NB4 (cell line): Measurements from ENCODE around the gene ZNRF3.

Source experiments
- DNase-seq: peaks from one replicate; pipeline ENCODE4 v3.0.0; 2010; ENCODE audit warnings: low read depth
- H3K4me3 ChIP-seq: one replicate; pipeline ENCODE4 v1.5.1; 2011; ENCODE audit warnings: mild to moderate bottlenecking, low read depth, low read length, moderate library complexity
- CTCF ChIP-seq: IDR thresholded peaks from one replicate; pipeline ENCODE4 v1.5.1; 2012; ENCODE audit warnings: low read depth, low read length
- MYC ChIP-seq: IDR thresholded peaks from 2 replicates; pipeline ENCODE4 v1.6.1; 2011; ENCODE audit warnings: low read depth, low read length
- POLR2A ChIP-seq: IDR thresholded peaks from 2 replicates; pipeline ENCODE4 v1.6.1; 2011; ENCODE audit warnings: mild to moderate bottlenecking; ENCODE audit not compliant: insufficient read length; ENCODE audit errors: extremely low read depth
- TF ChIP-seq, protein P1 (sequence below): IDR thresholded peaks from 2 replicates; pipeline ENCODE4 v1.6.1; 2011; ENCODE audit warnings: low read depth, low read length

The ZNRF3 gene

GRCh38 chr22:29043906-29044575, 160.7 kb downstream of the ZNRF3 start:
- H3K4me3 ChIP-seq = no peak overlapping the region
- no peak for DNase-seq
- TF ChIP-seq MYC (no peak), POLR2A (no peak), CTCF (no peak)
- TF ChIP-seq, protein P1, sequence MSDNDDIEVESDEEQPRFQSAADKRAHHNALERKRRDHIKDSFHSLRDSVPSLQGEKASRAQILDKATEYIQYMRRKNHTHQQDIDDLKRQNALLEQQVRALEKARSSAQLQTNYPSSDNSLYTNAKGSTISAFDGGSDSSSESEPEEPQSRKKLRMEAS = no peak

- no peak for DNase-seq
- no peak overlapping the region for H3K4me3 ChIP-seq
- TF ChIP-seq, protein P1 = no peak
- TF ChIP-seq POLR2A (no peak), MYC (no peak), CTCF (no peak)
These were observed 161.3 kb downstream of the ZNRF3 start for GRCh38 chr22:29044657-29045176.

DNA sequence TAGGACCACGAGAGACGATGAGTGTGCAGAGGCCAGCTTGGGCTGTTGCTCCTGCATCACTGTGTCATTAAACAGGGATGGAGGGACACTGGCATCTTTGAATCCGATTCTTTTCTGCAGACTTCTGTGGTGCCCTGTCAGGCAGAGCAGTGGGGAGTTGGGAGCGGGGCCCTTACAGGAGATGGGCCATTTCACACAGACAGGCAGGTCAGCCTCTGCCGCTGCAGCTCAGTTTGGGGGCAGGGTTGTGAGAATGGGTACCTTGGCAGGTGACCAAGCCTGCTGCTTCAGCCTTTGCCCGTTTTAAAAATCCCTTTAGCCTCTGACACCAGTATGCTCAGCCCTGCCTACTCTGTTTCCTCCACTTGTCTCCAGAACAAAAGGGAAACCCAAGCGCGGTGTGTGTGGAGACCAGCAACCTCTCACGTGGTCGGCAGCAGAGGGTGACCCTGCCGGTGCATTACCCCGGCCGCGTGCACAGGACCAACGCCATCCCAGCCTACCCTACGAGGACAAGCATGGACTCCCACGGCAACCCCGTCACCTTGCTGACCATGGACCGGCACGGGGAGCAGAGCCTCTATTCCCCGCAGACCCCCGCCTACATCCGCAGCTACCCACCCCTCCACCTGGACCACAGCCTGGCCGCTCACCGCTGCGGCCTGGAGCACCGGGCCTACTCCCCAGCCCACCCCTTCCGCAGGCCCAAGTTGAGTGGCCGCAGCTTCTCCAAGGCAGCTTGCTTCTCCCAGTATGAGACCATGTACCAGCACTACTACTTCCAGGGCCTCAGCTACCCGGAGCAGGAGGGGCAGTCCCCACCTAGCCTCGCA, 165.7 kb downstream of the ZNRF3 start:
- TF ChIP-seq CTCF = no peak
- TF ChIP-seq POLR2A = no peak
- TF ChIP-seq, protein P1 = no peak
- TF ChIP-seq MYC = no peak
- H3K4me3 ChIP-seq = no peak overlapping the region
- DNase-seq = no peak

DNA sequence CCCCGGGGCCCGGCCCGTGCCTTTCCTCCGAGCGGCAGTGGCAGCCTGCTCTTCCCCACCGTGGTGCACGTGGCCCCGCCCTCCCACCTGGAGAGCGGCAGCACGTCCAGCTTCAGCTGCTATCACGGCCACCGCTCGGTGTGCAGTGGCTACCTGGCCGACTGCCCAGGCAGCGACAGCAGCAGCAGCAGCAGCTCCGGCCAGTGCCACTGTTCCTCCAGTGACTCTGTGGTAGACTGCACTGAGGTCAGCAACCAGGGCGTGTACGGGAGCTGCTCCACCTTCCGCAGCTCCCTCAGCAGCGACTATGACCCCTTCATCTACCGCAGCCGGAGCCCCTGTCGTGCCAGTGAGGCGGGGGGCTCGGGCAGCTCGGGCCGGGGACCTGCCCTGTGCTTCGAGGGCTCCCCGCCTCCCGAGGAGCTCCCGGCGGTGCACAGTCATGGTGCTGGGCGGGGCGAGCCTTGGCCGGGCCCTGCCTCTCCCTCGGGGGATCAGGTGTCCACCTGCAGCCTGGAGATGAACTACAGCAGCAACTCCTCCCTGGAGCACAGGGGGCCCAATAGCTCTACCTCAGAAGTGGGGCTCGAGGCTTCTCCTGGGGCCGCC, 166.4 kb downstream of the ZNRF3 start:
- H3K4me3 ChIP-seq = no peak overlapping the region
- DNase-seq = no peak
- TF ChIP-seq CTCF (no peak), POLR2A (no peak), MYC (no peak)
- TF ChIP-seq, protein P1 = no peak

GRCh38 chr22:29050457-29050856, 167.1 kb downstream of the ZNRF3 start:
- no peak for TF ChIP-seq MYC
- no peak for TF ChIP-seq POLR2A
- TF ChIP-seq, protein P1 = no peak
- TF ChIP-seq CTCF = no peak
- DNase-seq = no peak
- H3K4me3 ChIP-seq = no peak overlapping the region
